Endothelial cell of umbilical vein (primary cell): ENCODE data around the gene TSR1. TPM values are rescaled to one million over a fixed set of nuclear protein-coding genes. Genes with fewer than 3 reads are reported as not detected.

Source experiments
- Bru-seq: library from RNA; stranded (reverse); fragments of 400-500 nt; gene quantifications from one replicate; lab custom pipeline; 2021; lab: Mats Ljungman, UMichigan
- BruChase-seq, 2 experiments: library from RNA; stranded (reverse); fragments of 400-500 nt; gene quantifications; one replicate each; lab custom pipeline; 2021; lab: Mats Ljungman, UMichigan
- BruUV-seq: library from RNA; stranded (reverse); fragments of 400-500 nt; replicated peaks from 2 replicates; lab custom pipeline; 2021; lab: Mats Ljungman, UMichigan
- CTCF ChIA-PET: fragments of 300-600, 350-600 bp; sonication (Branson Sonifier 250); formaldehyde crosslinking; loops from one replicate; lab custom pipeline; 2021; ENCODE audit warnings: antibody characterized with exemption, inconsistent platforms; lab: Charles Lee
- POLR2A ChIA-PET: fragments of 300-600, 350-600 bp; sonication (Branson Sonifier 250); formaldehyde crosslinking; loops from one replicate; lab custom pipeline; 2021; ENCODE audit warnings: antibody characterized with exemption, inconsistent platforms; lab: Charles Lee
- DNase-seq: peaks from one replicate; pipeline ENCODE4 v3.0.0-alpha.2; 2011; ENCODE audit warnings: low read depth, low spot score
- FAIRE-seq: peaks from 2 replicates; lab custom pipeline; 2011; peaks lifted over from hg19 to GRCh38; lab: Jason Lieb, UNC
- H2AFZ ChIP-seq: 2 replicates; pipeline ENCODE4 v1.6.0; 2012; ENCODE audit warnings: low read depth, low read length, control low read depth, inconsistent platforms
- H3K27ac ChIP-seq: 2 replicates; pipeline ENCODE4 v1.5.1; 2011; ENCODE audit warnings: low read depth, mild to moderate bottlenecking, control low read depth, low read length, moderate library complexity; ENCODE audit not compliant: insufficient read depth
- H3K27me3 ChIP-seq, 2 experiments: 2 replicates each; pipeline versions ENCODE4 v1.6.0 to v1.6.1; 2011; ENCODE audit warnings: low read length in 2 of 2, mixed read lengths in 1 of 2; ENCODE audit not compliant: control insufficient read depth in 2 of 2, insufficient read depth in 2 of 2
- H3K36me3 ChIP-seq, 2 experiments: 2 replicates in 1 of 2; 3 replicates in 1 of 2; pipeline ENCODE4 v1.5.1; 2011; ENCODE audit warnings: low read length in 2 of 2, mild to moderate bottlenecking in 1 of 2, moderate library complexity in 1 of 2; ENCODE audit not compliant: control insufficient read depth in 2 of 2, insufficient read depth in 2 of 2; ENCODE audit errors: extremely low read depth in 1 of 2
- H3K4me1 ChIP-seq: 3 replicates; pipeline ENCODE4 v1.5.1; 2011; ENCODE audit warnings: mild to moderate bottlenecking, low read length; ENCODE audit not compliant: control insufficient read depth, insufficient read depth; ENCODE audit errors: extremely low read depth
- H3K4me2 ChIP-seq: 2 replicates; pipeline ENCODE4 v1.6.1; 2011; ENCODE audit warnings: low read length, control low read depth, mixed read lengths; ENCODE audit not compliant: insufficient read depth
- H3K4me3 ChIP-seq, 3 experiments: fragments of 200-600 bp in 1 of 3; sonication (generic), shearing (Covaris generic) in 1 of 3; replicated peaks in 1 of 3; 2 replicates each; pipeline ENCODE4 v1.5.1; 2011 to 2016; ENCODE audit warnings: control low read depth in 3 of 3, low read length in 3 of 3, mild to moderate bottlenecking in 2 of 3, inconsistent platforms in 1 of 3, low read depth in 1 of 3, moderate library complexity in 1 of 3; ENCODE audit not compliant: insufficient read depth in 1 of 3
- H3K79me2 ChIP-seq: 2 replicates; pipeline ENCODE4 v1.6.0; 2012; ENCODE audit warnings: low read length, inconsistent platforms; ENCODE audit not compliant: control insufficient read depth, insufficient read depth
- H3K9ac ChIP-seq: replicated peaks from 2 replicates; pipeline ENCODE3; 2011; ENCODE audit warnings: low read length, control low read depth; ENCODE audit not compliant: insufficient read depth; ENCODE audit errors: extremely low read depth
- H3K9me1 ChIP-seq: replicated peaks from 3 replicates; pipeline ENCODE4 v1.6.0; 2011; ENCODE audit warnings: mild to moderate bottlenecking, low read length; ENCODE audit not compliant: control insufficient read depth, insufficient read depth; ENCODE audit errors: extremely low read depth
- H3K9me3 ChIP-seq: replicated peaks from 2 replicates; pipeline ENCODE4 v1.5.1; 2012; ENCODE audit warnings: low read length, inconsistent platforms; ENCODE audit not compliant: control insufficient read depth, insufficient read depth
- H4K20me1 ChIP-seq: replicated peaks from 2 replicates; pipeline ENCODE3; 2011; ENCODE audit warnings: mild to moderate bottlenecking, low read length; ENCODE audit not compliant: control insufficient read depth, insufficient read depth; ENCODE audit errors: extremely low read depth
- CTCF ChIP-seq, 2 donors: IDR thresholded peaks; 1 replicate in 1 of 2; 2 replicates in 1 of 2; pipeline ENCODE4 v1.5.1; 2011; ENCODE audit warnings: low read length in 2 of 2, mild to moderate bottlenecking in 2 of 2, moderate library complexity in 2 of 2, control low read depth in 1 of 2, inconsistent platforms in 1 of 2, low read depth in 1 of 2; ENCODE audit not compliant: insufficient read depth in 1 of 2; ENCODE audit errors: extremely low read depth in 1 of 2
- JUN ChIP-seq: IDR thresholded peaks from 2 replicates; pipeline ENCODE4 v1.6.1; 2011; ENCODE audit warnings: borderline replicate concordance, low read depth; ENCODE audit not compliant: insufficient read length, insufficient read depth
- MAX ChIP-seq: IDR thresholded peaks from 2 replicates; pipeline ENCODE4 v1.6.1; 2011; ENCODE audit not compliant: insufficient read depth, insufficient read length
- MYC ChIP-seq: IDR thresholded peaks from one replicate; pipeline ENCODE4 v1.6.1; 2011; ENCODE audit warnings: mild to moderate bottlenecking, low read depth, low read length
- POLR2A ChIP-seq: IDR thresholded peaks from 2 replicates; pipeline ENCODE4 v1.6.1; 2012; ENCODE audit warnings: low read depth, mild to moderate bottlenecking, control low read depth, low read length
- POLR2AphosphoS5 ChIP-seq: IDR thresholded peaks from 2 replicates; pipeline ENCODE4 v1.6.1; 2012; ENCODE audit warnings: low read depth, mild to moderate bottlenecking, control low read depth, low read length, moderate library complexity; ENCODE audit not compliant: insufficient read depth
- dilution Hi-C: fragments of 300-500 bp; cut with MboI; formaldehyde crosslinking; loops from one replicate; pipeline ENCODE4 v1.15.0; 2019; ENCODE audit warnings: low sequenced_read_pairs; ENCODE audit not compliant: extremely low pct_ligation_motif_present
- intact Hi-C: fragments of 100-400 bp; cut with micrococcal nuclease; formaldehyde crosslinking; loops from one replicate; pipeline ENCODE4 v1.10.0; 2022
- long read RNA-seq: library from polyadenylated mRNA; stranded (forward); transcript quantifications from one replicate; pipeline ENCODE4 v2.0.0, GENCODE V29; 2021
- polyA minus RNA-seq, 3 experiments: library from RNA; depleted of rRNA, polyadenylated mRNA; stranded (reverse); fragments of >200 nt; gene quantifications; 1 replicate in 1 of 3; 2 replicates in 2 of 3; pipeline ENCODE4 v1.2.3, GENCODE V29; 2011
- polyA plus RNA-seq, 4 experiments: library from polyadenylated mRNA; depleted of rRNA in 3 of 4; stranded (reverse) in 3 of 4; unstranded in 1 of 4; fragments of >200 nt; gene quantifications; 2 replicates each; pipeline versions ENCODE4 v1.2.1 to v1.2.3, GENCODE V29; 2011 to 2012; ENCODE audit warnings: missing spikeins in 1 of 4
- total RNA-seq: library from RNA; stranded (reverse); gene quantifications from 2 replicates; pipeline ENCODE4 v1.2.3, GENCODE V29; 2021

Gene TSR1
- total RNA-seq (35.0 and 39.9 TPM in 2 replicates), polyA plus RNA-seq (5.0 and 6.2 TPM in 2 replicates), polyA minus RNA-seq (18.7 and 20.1 TPM in 2 replicates), Bru-seq, nascent RNA (percentile 87 among the genes with signal in this experiment), BruChase-seq, experiment 1, labeled RNA remaining after a 6-hour chase (percentile 94 among the genes with signal in this experiment), BruChase-seq, experiment 2, labeled RNA remaining after a 2-hour chase (percentile 92 among the genes with signal in this experiment)
- polyA plus RNA-seq (2011; cell fraction: cytosol; rRNA removed) = 11.3 and 11.9 TPM in 2 replicates
- polyA plus RNA-seq (2011; cell fraction: nucleus; rRNA removed) = 26.3 and 31.0 TPM in 2 replicates
- 29.8 and 40.8 TPM in 2 replicates for polyA plus RNA-seq (2012)
- polyA minus RNA-seq (2011; cell fraction: cytosol; rRNA and poly(A)+ RNA removed) = 30.8 TPM
- 20.0 and 21.3 TPM in 2 replicates for polyA minus RNA-seq (2011; cell fraction: nucleus; rRNA and poly(A)+ RNA removed)
- long read RNA-seq, full-length matches to known transcripts = 68 of 106 reads
- long read RNA-seq, partial matches to known transcripts = 16 of 106 reads
- long read RNA-seq, other reads (novel, unspliced or antisense) = 22 of 106 reads

GRCh38 chr17:2336215-2336851 lies at the start of gene TSR1:
TSR1 (minus strand) TSS chr17:2336457; CDS start chr17:2336427, 30 bp downstream.
- peak within 1 kb of the TSS; percentile 26 for H3K27ac ChIP-seq
- H3K4me1 ChIP-seq = peaks cover 16% of the 10 kb centered on the region
- peak; percentile 76 for TF ChIP-seq MAX
- peak; percentile 95 for TF ChIP-seq POLR2A
- peak in 1 of 2 donors; percentile 30 for TF ChIP-seq CTCF (IDR thresholded peaks at IDR 0.05; ENCODE audit: extremely low read depth in 1 of 2, insufficient read depth in 1 of 2, low read depth in 1 of 2, low read length in 2 of 2)
- TF ChIP-seq JUN = no peak
- TF ChIP-seq MYC = peak; percentile 77
- TF ChIP-seq POLR2AphosphoS5 = peak; percentile 86
- CTCF ChIA-PET = interaction anchor here (0.7 to 5.4 kb wide), 12 partner anchors 16 to 427 kb away, joined by 3 to 42 read pairs (median 3); partner anchors contain the start of gene HIC1
- H3K9me3 ChIP-seq = no peaks in the 10 kb centered on the region
- peaks cover 9 to 15% of the 10 kb centered on the region in 2 experiments for H3K36me3 ChIP-seq
- H3K9me1 ChIP-seq = no peaks in the 10 kb centered on the region
- H4K20me1 ChIP-seq = no peaks in the 10 kb centered on the region
- H3K4me2 ChIP-seq = peak within 1 kb of the TSS; percentile 84
- no peaks in the 10 kb centered on the region for H3K27me3 ChIP-seq
- H3K9ac ChIP-seq = peak within 1 kb of the TSS; percentile 75
- FAIRE-seq (peak; percentile 95), DNase-seq (peak; percentile 92)
- peak within 1 kb of the TSS; percentile 56 to 85 (median 72) for H3K4me3 ChIP-seq
- H3K79me2 ChIP-seq = peaks cover 32% of the 10 kb centered on the region
- intact Hi-C loops = loop anchor here (1.0 to 10.0 kb wide), 5 partner anchors 23 to 622 kb away; partner anchors contain the start of genes MNT, SMG6, SRR and TLCD2
- POLR2A ChIA-PET = interaction anchor here (0.9 to 1.5 kb wide), 3 partner anchors 9 to 65 kb away, joined by 3 to 5 read pairs (median 4); no protein-coding TSS in a partner anchor
- BruUV-seq = no TSS peak
- peak within 1 kb of the TSS; percentile 82 for H2AFZ ChIP-seq
- dilution Hi-C loops = no loop called here
